GM12891 (cell line): ENCODE data around the gene TNNT1.

Experiments used
- DNase-seq: peaks from one replicate; pipeline ENCODE4 v3.0.0; 2011; ENCODE audit warnings: low spot score; ENCODE audit not compliant: insufficient read length
- FAIRE-seq: peaks from 2 replicates; lab custom pipeline; 2011; peaks lifted over from hg19 to GRCh38; lab: Jason Lieb, UNC
- PAX5 ChIP-seq: IDR thresholded peaks from 2 replicates; pipeline ENCODE4 v1.6.1; 2011; ENCODE audit warnings: low read length, moderate library complexity, mild to moderate bottlenecking; ENCODE audit not compliant: insufficient read depth, severe bottlenecking
- POLR2A ChIP-seq: IDR thresholded peaks from 2 replicates; pipeline ENCODE4 v1.6.1; 2011; ENCODE audit warnings: low read depth, low read length, control low read depth
- POLR2AphosphoS5 ChIP-seq: IDR thresholded peaks from 2 replicates; pipeline ENCODE4 v1.6.1; 2011; ENCODE audit warnings: low read depth, low read length, control low read depth
- POU2F2 ChIP-seq: IDR thresholded peaks from 2 replicates; pipeline ENCODE4 v1.6.1; 2011; ENCODE audit warnings: low read depth, mild to moderate bottlenecking, control low read depth, low read length, moderate library complexity
- SPI1 ChIP-seq: IDR thresholded peaks from 2 replicates; pipeline ENCODE4 v1.6.1; 2011; ENCODE audit warnings: low read depth, low read length, control low read depth
- TAF1 ChIP-seq: IDR thresholded peaks from 2 replicates; pipeline ENCODE4 v1.6.1; 2011; ENCODE audit warnings: low read depth, low read length, control low read depth

The TNNT1 gene

DNA sequence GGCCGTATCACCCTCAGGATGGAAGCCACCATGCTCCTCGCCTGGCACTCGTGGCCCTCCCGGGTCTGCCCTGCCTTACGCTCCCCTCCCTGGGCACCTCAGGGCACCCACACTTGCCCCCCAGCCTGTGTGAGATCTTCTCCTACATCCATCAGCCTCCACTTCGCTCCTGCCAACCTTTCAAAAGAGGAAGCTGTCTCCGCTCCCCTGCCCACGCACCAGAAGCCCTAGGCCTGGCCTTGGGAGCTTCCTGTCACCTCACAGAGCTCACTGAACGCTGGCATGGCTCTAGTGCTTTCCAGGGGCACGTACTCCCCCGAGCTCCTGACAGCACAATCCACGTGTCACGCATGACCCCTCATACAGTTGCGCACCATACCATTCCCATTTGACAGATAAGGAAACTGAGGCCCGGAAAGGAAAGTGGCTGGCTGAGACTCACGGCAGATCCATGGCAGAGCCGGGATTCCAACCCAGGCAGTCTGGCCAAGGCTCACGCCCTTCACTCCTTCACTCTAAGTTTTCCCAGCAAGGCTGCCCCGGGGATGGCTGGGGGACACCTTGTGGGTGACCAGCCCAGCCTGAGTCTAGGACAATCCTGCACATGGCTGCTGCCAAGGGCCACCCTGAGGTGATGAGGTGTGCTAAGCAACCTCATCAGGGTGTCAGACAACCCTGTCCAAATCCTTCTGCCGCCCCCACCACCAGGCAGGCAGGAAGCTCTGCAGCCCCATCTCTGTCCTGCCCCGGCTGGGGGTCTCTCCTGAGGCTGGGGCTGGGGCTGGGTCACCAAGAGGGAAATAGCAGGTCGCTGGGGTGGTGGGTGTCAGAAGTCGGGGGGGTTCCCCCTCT, 50.9 kb downstream of the TNNT1 start:
- DNase-seq = no peak
- FAIRE-seq = no peak
- TF ChIP-seq POU2F2 = no peak
- TF ChIP-seq PAX5 = no peak
- no peak for TF ChIP-seq SPI1
- TF ChIP-seq POLR2A = no peak
- TF ChIP-seq POLR2AphosphoS5 = no peak
- TF ChIP-seq TAF1 = no peak

DNA sequence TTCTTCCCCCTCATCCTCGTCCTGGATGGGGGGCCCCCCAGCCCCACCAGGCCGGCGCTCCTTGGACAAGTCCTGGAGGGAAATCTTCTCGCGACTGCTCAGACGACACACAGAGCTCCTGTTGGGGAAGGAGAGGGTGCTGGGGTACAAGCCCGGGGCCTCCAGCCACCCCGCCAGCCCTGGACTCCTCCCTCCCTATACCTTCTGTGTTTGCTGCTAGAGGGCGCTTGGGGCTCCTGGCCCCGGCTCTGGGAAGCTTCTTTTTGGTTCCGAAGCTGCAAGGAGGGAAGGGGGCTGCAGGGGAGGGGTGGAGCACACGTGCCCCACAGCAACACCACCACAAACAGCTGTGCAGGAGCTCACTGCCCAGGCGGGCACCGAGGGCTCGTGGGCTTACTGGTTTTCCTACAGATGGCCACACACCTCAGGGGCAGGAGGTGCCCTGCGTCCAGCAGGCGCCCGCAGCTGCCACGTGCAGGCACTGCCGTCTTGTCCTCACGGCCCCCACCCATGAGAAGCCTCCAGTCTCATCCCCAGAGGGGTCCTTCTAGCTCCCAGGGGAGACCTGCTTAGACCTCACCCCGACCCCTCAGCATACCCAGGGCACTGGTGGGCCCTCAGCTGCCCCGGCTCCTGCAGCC, 52.8 kb downstream of the TNNT1 start:
- no peak for FAIRE-seq
- no peak for TF ChIP-seq SPI1
- TF ChIP-seq POLR2AphosphoS5 = no peak
- TF ChIP-seq POLR2A = no peak
- no peak for TF ChIP-seq POU2F2
- no peak for TF ChIP-seq TAF1
- TF ChIP-seq PAX5 = no peak
- DNase-seq = no peak

DNA sequence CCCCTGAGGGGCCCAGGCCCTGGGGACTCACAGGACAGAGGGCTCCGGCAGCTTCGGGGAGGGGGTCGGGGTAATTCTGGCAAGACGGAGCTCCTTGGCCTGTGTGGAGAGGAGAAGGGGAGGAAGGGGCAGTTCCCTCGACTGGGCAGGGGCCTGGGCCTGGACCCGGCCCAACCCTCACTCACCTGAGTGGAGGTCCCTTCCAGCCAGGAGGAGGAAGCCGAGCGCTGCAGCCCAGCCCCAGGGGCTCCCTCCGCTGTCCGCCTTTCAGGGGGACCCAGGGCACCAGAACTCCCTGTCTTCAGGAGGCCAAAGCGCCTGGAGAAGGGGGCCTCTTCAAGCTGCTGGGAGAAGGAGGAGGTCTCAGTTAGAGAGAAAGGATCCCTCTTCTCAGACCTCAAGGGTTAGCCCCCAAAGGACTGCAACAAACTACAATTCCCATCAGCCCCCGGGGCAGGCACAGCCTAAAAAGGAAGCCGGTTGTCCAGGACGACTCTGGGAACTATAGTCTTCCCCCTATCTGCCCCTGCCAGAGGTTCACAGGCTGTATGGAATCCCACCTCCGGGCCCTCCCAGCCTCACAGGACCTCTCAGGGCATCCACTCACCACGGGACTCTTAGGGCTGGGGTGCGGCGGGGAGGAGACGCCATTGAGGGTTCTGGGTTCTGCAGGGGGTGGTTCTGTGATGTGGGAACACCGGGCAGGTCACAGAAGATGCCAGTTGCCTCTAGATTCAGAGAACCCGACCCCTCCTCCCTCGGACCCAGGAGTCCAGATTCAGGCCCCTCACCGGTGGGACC, 53.5 kb downstream of the TNNT1 start:
- TF ChIP-seq POU2F2 (no peak), PAX5 (no peak), SPI1 (no peak), POLR2AphosphoS5 (no peak), POLR2A (no peak), TAF1 (no peak)
- no peak for FAIRE-seq
- no peak for DNase-seq

DNA sequence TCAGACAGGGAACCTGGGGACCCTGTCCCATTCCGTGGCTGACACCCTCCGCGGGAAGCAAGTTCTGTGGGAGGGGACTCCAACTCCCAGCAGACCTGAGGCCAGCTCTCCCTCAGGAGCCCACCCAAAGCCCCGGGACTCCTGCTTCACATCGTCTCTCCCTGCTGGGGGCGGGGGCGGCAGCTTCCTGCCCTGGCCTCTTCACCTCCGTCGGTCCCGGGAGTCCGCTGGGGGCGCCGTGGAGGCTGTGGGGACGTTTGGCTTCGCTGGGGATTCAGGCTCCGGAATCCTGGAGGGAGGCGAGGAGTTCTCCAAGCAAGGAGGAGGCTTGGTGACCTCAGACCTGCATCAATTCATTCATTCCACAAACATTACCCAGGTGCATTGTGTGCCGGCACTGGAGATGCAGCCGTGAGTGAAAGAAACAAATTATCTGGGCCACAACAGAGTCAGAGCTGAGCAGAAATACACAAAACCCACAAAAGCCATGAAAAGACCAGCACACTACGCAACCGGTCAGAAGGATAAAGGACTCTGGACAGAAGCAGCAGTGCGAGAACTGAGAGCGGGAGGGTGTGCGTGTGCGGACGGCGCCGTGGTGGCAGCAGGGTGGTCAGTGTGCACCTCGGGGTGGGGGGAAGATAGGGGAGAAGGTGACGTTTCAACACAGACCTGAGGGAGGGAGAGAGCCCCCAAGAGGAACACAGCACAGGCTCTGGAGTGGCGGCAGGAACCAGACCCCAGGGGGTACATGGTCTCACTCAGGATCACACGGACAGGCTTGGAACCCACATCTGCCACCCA, 54.3 kb downstream of the TNNT1 start:
- DNase-seq (no peak), FAIRE-seq (no peak)
- TF ChIP-seq POLR2A (no peak), SPI1 (no peak), TAF1 (no peak), POLR2AphosphoS5 (no peak), POU2F2 (no peak)

DNA sequence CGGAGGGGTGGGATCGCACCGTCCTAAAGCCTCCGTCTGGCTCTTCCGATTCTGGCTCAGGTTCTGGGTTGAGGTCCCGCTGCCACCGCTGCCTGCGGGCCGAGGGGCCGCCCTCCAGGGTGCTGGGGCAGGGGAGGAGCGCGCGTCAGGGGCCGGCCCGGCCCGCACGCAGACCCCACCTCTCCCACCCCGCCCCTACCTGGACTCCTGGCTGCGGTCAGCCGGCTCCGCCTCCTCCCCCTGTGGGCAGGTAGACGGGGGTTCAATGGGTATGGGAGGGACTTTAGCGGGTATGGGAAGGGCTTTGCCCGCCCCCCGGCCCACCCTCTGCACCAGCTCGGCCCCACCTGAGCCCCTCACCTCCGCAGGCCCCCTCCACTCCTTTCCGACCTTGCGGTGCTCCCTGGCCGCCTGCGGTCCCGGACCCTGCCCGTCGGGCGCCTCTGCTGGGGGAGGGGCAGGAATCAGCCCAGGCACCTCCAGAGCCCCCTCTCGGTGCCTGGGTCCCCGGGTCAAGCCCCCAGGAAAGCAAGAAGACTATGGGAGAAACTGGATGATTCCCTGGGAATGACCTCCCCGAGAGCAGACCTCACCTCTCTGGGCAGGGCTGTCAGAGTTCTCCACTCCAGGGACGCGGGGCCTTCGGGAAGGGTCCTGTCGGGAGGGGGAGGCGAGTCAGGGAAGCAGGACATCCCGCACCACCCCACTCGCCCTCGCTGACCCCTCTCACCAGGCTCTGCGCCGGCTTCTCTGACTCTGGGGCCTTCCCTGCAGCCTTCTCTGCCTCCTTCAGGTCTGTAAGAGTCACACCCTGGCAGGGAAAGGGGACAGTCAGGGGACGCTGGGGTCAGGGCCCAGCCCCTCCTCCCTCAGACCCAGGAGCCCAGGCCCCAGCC, 56.3 kb downstream of the TNNT1 start:
- DNase-seq (no peak), FAIRE-seq (no peak)
- TF ChIP-seq PAX5 (no peak), POLR2AphosphoS5 (no peak), POLR2A (no peak), TAF1 (no peak), POU2F2 (no peak), SPI1 (no peak)

DNA sequence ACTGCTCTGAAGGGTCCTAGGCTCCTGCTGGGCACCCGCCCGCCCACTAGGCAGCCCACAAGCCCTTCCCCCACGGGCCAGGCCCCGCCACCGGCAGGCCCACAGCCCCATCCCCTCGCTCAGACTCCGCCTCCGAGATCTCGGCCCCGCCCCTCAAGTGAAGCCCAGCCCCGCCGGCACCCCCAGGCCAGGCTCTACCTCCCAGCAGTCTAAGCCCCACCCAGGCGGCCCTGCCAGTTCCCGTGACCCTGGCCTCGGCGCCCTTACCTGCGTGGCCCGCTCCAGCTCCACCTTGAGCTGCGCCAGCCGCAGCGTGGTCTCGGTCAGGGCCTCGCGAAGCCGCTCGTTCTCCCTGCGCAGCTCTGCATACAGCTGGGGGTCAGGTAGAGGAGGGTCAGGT, 57.1 kb downstream of the TNNT1 start:
- FAIRE-seq (no peak), DNase-seq (no peak)
- TF ChIP-seq POLR2AphosphoS5 (no peak), POLR2A (no peak), POU2F2 (no peak), SPI1 (no peak), PAX5 (no peak), TAF1 (no peak)

DNA sequence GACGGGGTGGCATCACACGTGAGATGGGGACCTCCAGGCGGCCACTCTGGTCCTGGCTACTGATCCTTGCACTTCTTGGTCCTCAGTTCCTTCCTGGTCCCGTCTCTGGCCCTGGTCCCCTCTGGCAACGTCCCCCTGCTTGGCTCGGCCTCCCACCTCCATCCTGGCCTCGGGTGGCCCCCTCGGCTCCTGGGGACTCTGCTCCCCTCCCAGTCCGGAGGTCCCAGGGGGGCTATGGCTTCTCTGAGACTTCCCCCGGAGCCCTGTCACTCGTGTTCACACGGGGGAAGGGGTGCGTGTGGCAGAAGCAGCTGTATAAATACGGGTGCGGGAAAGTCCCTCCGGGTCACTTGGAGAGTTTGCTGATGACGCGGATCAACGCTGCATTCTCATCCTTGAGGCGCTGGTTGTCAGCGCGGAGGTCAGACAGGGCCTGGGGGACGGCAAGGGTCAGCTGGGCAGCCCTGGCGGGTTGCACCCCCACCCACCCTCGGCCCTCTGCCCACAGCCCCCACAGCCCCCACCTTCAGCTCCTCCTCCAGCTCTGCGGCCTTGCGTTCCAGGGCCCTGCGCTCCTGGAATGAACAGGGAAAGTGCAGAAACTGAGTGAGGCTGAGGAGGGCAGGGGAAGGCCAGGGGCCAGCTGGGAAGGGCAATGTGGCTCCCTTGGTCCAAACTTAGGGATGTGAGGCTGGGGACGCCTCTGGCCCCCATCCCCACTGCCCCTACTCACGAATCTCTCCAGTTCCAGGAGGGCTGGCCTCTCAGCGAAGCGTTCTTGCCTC, 57.7 kb downstream of the TNNT1 start:
- FAIRE-seq = no peak

DNA sequence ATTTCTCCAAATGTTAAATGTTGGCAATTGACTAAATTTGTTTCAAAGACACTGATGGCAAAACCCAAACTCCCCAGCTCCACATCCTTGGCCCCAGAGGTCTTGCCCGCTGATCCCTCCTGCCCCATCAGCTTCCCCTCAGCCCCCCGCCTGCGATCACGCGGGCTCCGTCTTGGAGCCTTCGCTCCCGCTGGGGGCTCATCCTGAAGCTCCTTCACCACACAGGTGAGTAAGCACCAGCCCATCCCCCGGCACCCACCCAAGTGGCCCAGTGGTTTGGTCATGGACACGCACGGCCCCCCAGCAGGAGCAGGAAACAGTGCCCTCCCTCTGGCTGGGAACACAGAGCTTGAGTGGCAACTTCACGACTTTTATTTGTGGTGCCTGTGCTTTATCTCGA, 58.4 kb downstream of the TNNT1 start:
- no peak for DNase-seq
- TF ChIP-seq TAF1 (no peak), PAX5 (no peak), POU2F2 (no peak), POLR2A (no peak), SPI1 (no peak), POLR2AphosphoS5 (no peak)
- FAIRE-seq = no peak

More for the DNA sequence above, 57.7 kb downstream of the TNNT1 start:
- no peak for DNase-seq
- TF ChIP-seq POU2F2 = no peak
